Measurements from ENCODE around the gene SPATA33.
"Not testable (repeated sequence)": the region's sequence is repeated elsewhere in the genome, so short reads cannot be mapped to it uniquely, and the experiment has no call there.

The SPATA33 gene

GRCh38 chr16:89629827-89630610, 27.6 kb upstream of the SPATA33 start:
- Histone ChIP-seq H3K36me3 (ENCODE audit: control insufficient read depth in 2 of 2, insufficient read depth in 2 of 2, low read length in 2 of 2) (no peaks in the 10 kb centered on the region), H3K4me3 (ENCODE audit: low read length in 2 of 2) (no peak overlapping the region), H3K27ac (ENCODE audit: low read depth in 2 of 2, low read length in 2 of 2) (no peak overlapping the region), H3K27me3 (ENCODE audit: control insufficient read depth in 2 of 2, insufficient read depth in 2 of 2, low read length in 2 of 2) (peaks cover 7 to 30% of the 10 kb centered on the region in 2 donors), H3K9ac (ENCODE audit: low read depth in 1 of 2, low read length in 2 of 2) (no peak overlapping the region), H3K9me3 (ENCODE audit: control insufficient read depth in 2 of 2, low read length in 2 of 2) (no peaks in the 10 kb centered on the region), H3K4me1 (ENCODE audit: control insufficient read depth in 2 of 2, insufficient read depth in 2 of 2, low read length in 2 of 2) (peaks cover 3 to 10% of the 10 kb centered on the region in 2 donors)

GRCh38 chr16:89633064-89633631, 24.5 kb upstream of the SPATA33 start:
- peaks cover 3 to 10% of the 10 kb centered on the region in 2 donors for H3K4me1 ChIP-seq (ENCODE audit: control insufficient read depth in 2 of 2, insufficient read depth in 2 of 2, low read length in 2 of 2)
- H3K9ac ChIP-seq (ENCODE audit: low read depth in 1 of 2, low read length in 2 of 2) = no peak overlapping the region
- H3K9me3 ChIP-seq (ENCODE audit: control insufficient read depth in 2 of 2, low read length in 2 of 2) = no peaks in the 10 kb centered on the region
- H3K4me3 ChIP-seq (ENCODE audit: low read length in 2 of 2) = no peak overlapping the region
- peaks cover 4 to 41% of the 10 kb centered on the region in 2 donors for H3K27me3 ChIP-seq (ENCODE audit: control insufficient read depth in 2 of 2, insufficient read depth in 2 of 2, low read length in 2 of 2)
- no peak overlapping the region for H3K27ac ChIP-seq (ENCODE audit: low read depth in 2 of 2, low read length in 2 of 2)
- no peaks in the 10 kb centered on the region for H3K36me3 ChIP-seq (ENCODE audit: control insufficient read depth in 2 of 2, insufficient read depth in 2 of 2, low read length in 2 of 2)

GRCh38 chr16:89634463-89635385, 22.9 kb upstream of the SPATA33 start:
- H3K27ac ChIP-seq (ENCODE audit: low read depth in 2 of 2, low read length in 2 of 2); H3K36me3 ChIP-seq (ENCODE audit: control insufficient read depth in 2 of 2, insufficient read depth in 2 of 2, low read length in 2 of 2); H3K9me3 ChIP-seq (ENCODE audit: control insufficient read depth in 2 of 2, low read length in 2 of 2); H3K9ac ChIP-seq (ENCODE audit: low read depth in 1 of 2, low read length in 2 of 2); H3K4me3 ChIP-seq (ENCODE audit: low read length in 2 of 2); H3K4me1 ChIP-seq (ENCODE audit: control insufficient read depth in 2 of 2, insufficient read depth in 2 of 2, low read length in 2 of 2): not testable (repeated sequence)
- H3K27me3 ChIP-seq (ENCODE audit: control insufficient read depth in 2 of 2, insufficient read depth in 2 of 2, low read length in 2 of 2) = peaks cover 4 to 41% of the 10 kb centered on the region in 2 donors

GRCh38 chr16:89636663-89637062, 21.0 kb upstream of the SPATA33 start:
- Histone ChIP-seq H3K36me3 (ENCODE audit: control insufficient read depth in 2 of 2, insufficient read depth in 2 of 2, low read length in 2 of 2) (no peaks in the 10 kb centered on the region), H3K4me3 (ENCODE audit: low read length in 2 of 2) (no peak overlapping the region), H3K9me3 (ENCODE audit: control insufficient read depth in 2 of 2, low read length in 2 of 2) (no peaks in the 10 kb centered on the region), H3K9ac (ENCODE audit: low read depth in 1 of 2, low read length in 2 of 2) (no peak overlapping the region), H3K4me1 (ENCODE audit: control insufficient read depth in 2 of 2, insufficient read depth in 2 of 2, low read length in 2 of 2) (peaks cover 3 to 10% of the 10 kb centered on the region in 2 donors), H3K27ac (ENCODE audit: low read depth in 2 of 2, low read length in 2 of 2) (no peak overlapping the region), H3K27me3 (ENCODE audit: control insufficient read depth in 2 of 2, insufficient read depth in 2 of 2, low read length in 2 of 2) (peaks cover 6 to 40% of the 10 kb centered on the region in 2 donors)

GRCh38 chr16:89637379-89637778, 20.3 kb upstream of the SPATA33 start:
- Histone ChIP-seq H3K27ac (ENCODE audit: low read depth in 2 of 2, low read length in 2 of 2) (no peak overlapping the region), H3K9me3 (ENCODE audit: control insufficient read depth in 2 of 2, low read length in 2 of 2) (no peaks in the 10 kb centered on the region), H3K4me3 (ENCODE audit: low read length in 2 of 2) (no peak overlapping the region)

GRCh38 chr16:89638455-89638854, 19.2 kb upstream of the SPATA33 start:
- no peaks in the 10 kb centered on the region for H3K9me3 ChIP-seq (ENCODE audit: control insufficient read depth in 2 of 2, low read length in 2 of 2)
- peaks cover 5 to 28% of the 10 kb centered on the region in 2 donors for H3K27me3 ChIP-seq (ENCODE audit: control insufficient read depth in 2 of 2, insufficient read depth in 2 of 2, low read length in 2 of 2)
- H3K9ac ChIP-seq (ENCODE audit: low read depth in 1 of 2, low read length in 2 of 2) = no peak overlapping the region
- H3K36me3 ChIP-seq (ENCODE audit: control insufficient read depth in 2 of 2, insufficient read depth in 2 of 2, low read length in 2 of 2) = no peaks in the 10 kb centered on the region
- H3K4me1 ChIP-seq (ENCODE audit: control insufficient read depth in 2 of 2, insufficient read depth in 2 of 2, low read length in 2 of 2) = no peaks in the 10 kb centered on the region
- no peak overlapping the region for H3K27ac ChIP-seq (ENCODE audit: low read depth in 2 of 2, low read length in 2 of 2)
- H3K4me3 ChIP-seq (ENCODE audit: low read length in 2 of 2) = no peak overlapping the region

More at GRCh38 chr16:89637379-89637778, 20.3 kb upstream of the SPATA33 start:
- Histone ChIP-seq H3K9ac (ENCODE audit: low read depth in 1 of 2, low read length in 2 of 2) (no peak overlapping the region), H3K36me3 (ENCODE audit: control insufficient read depth in 2 of 2, insufficient read depth in 2 of 2, low read length in 2 of 2) (no peaks in the 10 kb centered on the region), H3K27me3 (ENCODE audit: control insufficient read depth in 2 of 2, insufficient read depth in 2 of 2, low read length in 2 of 2) (peaks cover 6 to 36% of the 10 kb centered on the region in 2 donors), H3K4me1 (ENCODE audit: control insufficient read depth in 2 of 2, insufficient read depth in 2 of 2, low read length in 2 of 2) (peaks cover 2 to 8% of the 10 kb centered on the region in 2 donors)

GRCh38 chr16:89639385-89639784, 18.3 kb upstream of the SPATA33 start:
- Histone ChIP-seq H3K36me3 (ENCODE audit: control insufficient read depth in 2 of 2, insufficient read depth in 2 of 2, low read length in 2 of 2) (no peaks in the 10 kb centered on the region), H3K9ac (ENCODE audit: low read depth in 1 of 2, low read length in 2 of 2) (no peak overlapping the region), H3K9me3 (ENCODE audit: control insufficient read depth in 2 of 2, low read length in 2 of 2) (no peaks in the 10 kb centered on the region), H3K4me3 (ENCODE audit: low read length in 2 of 2) (no peak overlapping the region), H3K4me1 (ENCODE audit: control insufficient read depth in 2 of 2, insufficient read depth in 2 of 2, low read length in 2 of 2) (no peaks in the 10 kb centered on the region), H3K27me3 (ENCODE audit: control insufficient read depth in 2 of 2, insufficient read depth in 2 of 2, low read length in 2 of 2) (peaks cover 2 to 24% of the 10 kb centered on the region in 2 donors), H3K27ac (ENCODE audit: low read depth in 2 of 2, low read length in 2 of 2) (no peak overlapping the region)

GRCh38 chr16:89641458-89642119, 16.0 kb upstream of the SPATA33 start:
- no peak overlapping the region for H3K9ac ChIP-seq (ENCODE audit: low read depth in 1 of 2, low read length in 2 of 2)
- H3K27me3 ChIP-seq (ENCODE audit: control insufficient read depth in 2 of 2, insufficient read depth in 2 of 2, low read length in 2 of 2) = peaks cover 2 to 10% of the 10 kb centered on the region in 2 donors
- no peaks in the 10 kb centered on the region for H3K4me1 ChIP-seq (ENCODE audit: control insufficient read depth in 2 of 2, insufficient read depth in 2 of 2, low read length in 2 of 2)
- H3K9me3 ChIP-seq (ENCODE audit: control insufficient read depth in 2 of 2, low read length in 2 of 2) = no peaks in the 10 kb centered on the region
- peaks cover 15 to 17% of the 10 kb centered on the region in 2 donors for H3K36me3 ChIP-seq (ENCODE audit: control insufficient read depth in 2 of 2, insufficient read depth in 2 of 2, low read length in 2 of 2)
- H3K4me3 ChIP-seq (ENCODE audit: low read length in 2 of 2) = no peak overlapping the region
- H3K27ac ChIP-seq (ENCODE audit: low read depth in 2 of 2, low read length in 2 of 2) = no peak overlapping the region

GRCh38 chr16:89642574-89642973, 15.1 kb upstream of the SPATA33 start:
- Histone ChIP-seq H3K4me1 (ENCODE audit: control insufficient read depth in 2 of 2, insufficient read depth in 2 of 2, low read length in 2 of 2) (no peaks in the 10 kb centered on the region), H3K4me3 (ENCODE audit: low read length in 2 of 2) (no peak overlapping the region), H3K9ac (ENCODE audit: low read depth in 1 of 2, low read length in 2 of 2) (no peak overlapping the region), H3K36me3 (ENCODE audit: control insufficient read depth in 2 of 2, insufficient read depth in 2 of 2, low read length in 2 of 2) (peaks cover 20 to 23% of the 10 kb centered on the region in 2 donors), H3K9me3 (ENCODE audit: control insufficient read depth in 2 of 2, low read length in 2 of 2) (no peaks in the 10 kb centered on the region), H3K27me3 (ENCODE audit: control insufficient read depth in 2 of 2, insufficient read depth in 2 of 2, low read length in 2 of 2) (peaks cover 2 to 4% of the 10 kb centered on the region in 2 donors), H3K27ac (ENCODE audit: low read depth in 2 of 2, low read length in 2 of 2) (no peak overlapping the region)
